Suprapubic skin (tissue), 4 donors: ENCODE results near the gene UBE4A. TPM values are rescaled to one million over a fixed set of nuclear protein-coding genes. Genes with fewer than 3 reads are reported as not detected.

Experiments
- DNase-seq, 2 donors: peaks; one replicate each; pipeline ENCODE4 v3.0.0-alpha.2; 2019; ENCODE audit warnings: low spot score in 2 of 2
- H3K27ac ChIP-seq: fragments of 200-600 bp; sonication (generic); one replicate; pipeline ENCODE4 v1.5.1; 2019
- H3K27me3 ChIP-seq: fragments of 200-600 bp; sonication (generic); one replicate; pipeline ENCODE4 v1.5.1; 2019
- H3K36me3 ChIP-seq: fragments of 200-600 bp; sonication (generic); one replicate; pipeline ENCODE4 v1.5.1; 2019
- H3K4me1 ChIP-seq: fragments of 200-600 bp; sonication (generic); one replicate; pipeline ENCODE4 v1.5.1; 2019
- H3K4me3 ChIP-seq: fragments of 200-600 bp; sonication (generic); one replicate; pipeline ENCODE4 v1.5.1; 2019; ENCODE audit warnings: mild to moderate bottlenecking
- H3K9me3 ChIP-seq: fragments of 200-600 bp; sonication (generic); one replicate; pipeline ENCODE4 v1.5.1; 2019
- CTCF ChIP-seq, 2 donors: fragments of 200-600 bp in 1 of 2; fragments of 450-650 bp in 1 of 2; sonication (generic) in 1 of 2; IDR thresholded peaks; one replicate each; pipeline ENCODE4 v1.5.1; 2016 to 2019; ENCODE audit warnings: antibody characterized with exemption in 2 of 2, mild to moderate bottlenecking in 1 of 2, moderate library complexity in 1 of 2
- EP300 ChIP-seq: sonication (generic); formaldehyde crosslinking; IDR thresholded peaks from one replicate; pipeline ENCODE4 v1.6.1; 2017; ENCODE audit warnings: antibody characterized with exemption
- POLR2A ChIP-seq, 2 donors: fragments of 450-650 bp; IDR thresholded peaks; one replicate each; pipeline ENCODE4 v1.6.1; 2017; ENCODE audit warnings: antibody characterized with exemption in 2 of 2, mild to moderate bottlenecking in 2 of 2, moderate library complexity in 2 of 2
- POLR2AphosphoS5 ChIP-seq, 3 donors: sonication (generic); formaldehyde crosslinking; IDR thresholded peaks; one replicate each; pipeline ENCODE4 v1.6.1; 2017; ENCODE audit warnings: antibody characterized with exemption in 3 of 3
- WGBS: methylation state at CpG from one replicate; pipeline ENCODE4 v1.1.5; 2018; 5-methylcytosine and 5-hydroxymethylcytosine counted together
- total RNA-seq, 4 donors: library from RNA; depleted of rRNA; stranded (reverse); fragments of >200 nt; gene quantifications; one replicate each; pipeline ENCODE4 v1.1.0, GENCODE V29; 2016

UBE4A gene
- total RNA-seq, 4 donors from 2014 or later = 37.0 to 81.8 (median 50.4) TPM

GRCh38 chr11:118353084-118353710 is 6.2 kb upstream of the UBE4A start:
- WGBS = 14% methylated on average over 6 of the region's 6 CpGs

GRCh38 chr11:118358071-118358470 is 1.3 kb upstream of the UBE4A start:
- no peaks in the 10 kb centered on the region for H3K36me3 ChIP-seq
- H3K4me3 ChIP-seq = no peak overlapping the region
- no peaks in the 10 kb centered on the region for H3K27me3 ChIP-seq
- 39% methylated on average over 3 of the region's 3 CpGs for WGBS
- H3K9me3 ChIP-seq = no peaks in the 10 kb centered on the region
- no peak for DNase-seq
- H3K4me1 ChIP-seq = peaks cover 22% of the 10 kb centered on the region
- H3K27ac ChIP-seq = no peak overlapping the region
- no peak for TF ChIP-seq POLR2AphosphoS5 (IDR thresholded peaks at IDR 0.05)
- no peak for TF ChIP-seq EP300
- no peak for TF ChIP-seq POLR2A (IDR thresholded peaks at IDR 0.05)
- TF ChIP-seq CTCF (IDR thresholded peaks at IDR 0.05) = no peak

More at GRCh38 chr11:118353084-118353710, 6.2 kb upstream of the UBE4A start:
- no peaks in the 10 kb centered on the region for H3K4me1 ChIP-seq
- H3K27ac ChIP-seq = no peak overlapping the region
- no peaks in the 10 kb centered on the region for H3K9me3 ChIP-seq
- peaks cover 10% of the 10 kb centered on the region for H3K27me3 ChIP-seq
- DNase-seq = no peak
- no peak for TF ChIP-seq EP300
- TF ChIP-seq CTCF (IDR thresholded peaks at IDR 0.05) = peak in 1 of 2 donors; percentile 20
- no peak overlapping the region for H3K4me3 ChIP-seq
- no peaks in the 10 kb centered on the region for H3K36me3 ChIP-seq

GRCh38 chr11:118364956-118365615 is 5.7 kb downstream of the UBE4A start:
- TF ChIP-seq EP300 = no peak
- TF ChIP-seq POLR2A (IDR thresholded peaks at IDR 0.05) = no peak
- no peak for TF ChIP-seq CTCF (IDR thresholded peaks at IDR 0.05)
- no peak for TF ChIP-seq POLR2AphosphoS5 (IDR thresholded peaks at IDR 0.05)
- H3K9me3 ChIP-seq = no peaks in the 10 kb centered on the region
- H3K27ac ChIP-seq = no peak overlapping the region
- H3K36me3 ChIP-seq = peaks cover 39% of the 10 kb centered on the region
- no peaks in the 10 kb centered on the region for H3K27me3 ChIP-seq
- DNase-seq = no peak
- no peak overlapping the region for H3K4me3 ChIP-seq
- WGBS = 83% methylated on average over 3 of the region's 3 CpGs
- peaks cover 32% of the 10 kb centered on the region for H3K4me1 ChIP-seq

- no peak for DNase-seq
- TF ChIP-seq POLR2AphosphoS5 (IDR thresholded peaks at IDR 0.05) = no peak
- TF ChIP-seq CTCF (IDR thresholded peaks at IDR 0.05) = no peak
- no peak for TF ChIP-seq POLR2A (IDR thresholded peaks at IDR 0.05)
- no peak for TF ChIP-seq EP300
- 53% methylated on average over 1 of the region's 1 CpG for WGBS
- Histone ChIP-seq H3K9me3 (no peaks in the 10 kb centered on the region), H3K4me1 (peaks cover 20% of the 10 kb centered on the region), H3K27ac (peak overlapping the region; percentile 69), H3K36me3 (peaks cover 51% of the 10 kb centered on the region), H3K4me3 (no peak overlapping the region), H3K27me3 (no peaks in the 10 kb centered on the region)
These were observed 6.9 kb downstream of the UBE4A start for GRCh38 chr11:118366287-118366686.

- peaks cover 11% of the 10 kb centered on the region for H3K4me1 ChIP-seq
- H3K36me3 ChIP-seq = peaks cover 77% of the 10 kb centered on the region
- no peaks in the 10 kb centered on the region for H3K9me3 ChIP-seq
- no peak for DNase-seq
- WGBS = 84% methylated on average over 4 of the region's 4 CpGs
- no peaks in the 10 kb centered on the region for H3K27me3 ChIP-seq
- TF ChIP-seq CTCF (IDR thresholded peaks at IDR 0.05) = no peak
- TF ChIP-seq POLR2A (IDR thresholded peaks at IDR 0.05) = no peak
- no peak for TF ChIP-seq EP300
- TF ChIP-seq POLR2AphosphoS5 (IDR thresholded peaks at IDR 0.05) = no peak
- no peak overlapping the region for H3K27ac ChIP-seq
- H3K4me3 ChIP-seq = no peak overlapping the region
These were observed 11.4 kb downstream of the UBE4A start for GRCh38 chr11:118370774-118371173.
